Activated CD8-positive, alpha-beta memory T cell treated with anti-CD3 and anti-CD28 coated beads, Interleukin-2, amount 50 U/mL, for 24 hours (primary cell): Measurements from ENCODE around the gene NRIP3.
"Not testable (repeated sequence)": the region's sequence is repeated elsewhere in the genome, so short reads cannot be mapped to it uniquely, and the experiment has no call there.

Experiments used
- DNase-seq: peaks from one replicate; pipeline ENCODE4 v3.0.0-alpha.2; 2020; ENCODE audit errors: extremely low read depth

The NRIP3 gene

GRCh38 chr11:8971924-8972316 lies 31.9 kb downstream of the NRIP3 start:
- DNase-seq: no peak

DNA sequence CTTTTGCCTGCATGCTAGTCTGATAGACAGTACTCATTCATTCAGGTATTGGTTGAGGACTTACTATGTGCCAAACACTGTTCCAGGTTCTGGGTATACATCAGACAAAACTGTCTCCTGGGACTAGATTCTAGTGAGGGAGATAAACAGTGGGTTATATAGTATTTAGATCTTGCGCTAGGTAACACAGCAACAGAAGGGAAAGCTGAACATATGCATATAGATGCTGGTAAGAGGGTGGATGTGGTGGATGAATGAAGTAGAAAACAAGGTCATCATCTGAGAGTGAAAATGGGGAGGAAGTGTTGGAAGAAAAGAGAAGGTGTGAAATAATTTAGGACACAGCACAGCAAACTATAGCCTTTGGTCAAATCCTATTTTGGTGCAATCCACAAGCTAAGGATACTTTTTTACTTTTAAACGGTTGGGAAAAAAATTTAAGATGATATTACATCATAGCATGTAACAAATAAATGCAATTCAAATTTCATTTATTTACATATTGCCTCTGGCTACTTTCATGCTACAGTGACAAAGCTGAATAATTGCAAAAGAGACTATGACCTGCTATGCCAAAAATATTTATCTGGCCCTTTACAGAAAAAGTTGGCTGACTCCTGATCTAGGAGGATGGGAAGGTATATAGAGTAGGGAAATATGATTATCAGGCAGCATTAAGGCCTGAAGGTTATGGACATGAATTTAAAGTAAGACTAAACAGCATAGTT lies 32.4 kb downstream of the NRIP3 start:
- DNase-seq: no peak

DNA sequence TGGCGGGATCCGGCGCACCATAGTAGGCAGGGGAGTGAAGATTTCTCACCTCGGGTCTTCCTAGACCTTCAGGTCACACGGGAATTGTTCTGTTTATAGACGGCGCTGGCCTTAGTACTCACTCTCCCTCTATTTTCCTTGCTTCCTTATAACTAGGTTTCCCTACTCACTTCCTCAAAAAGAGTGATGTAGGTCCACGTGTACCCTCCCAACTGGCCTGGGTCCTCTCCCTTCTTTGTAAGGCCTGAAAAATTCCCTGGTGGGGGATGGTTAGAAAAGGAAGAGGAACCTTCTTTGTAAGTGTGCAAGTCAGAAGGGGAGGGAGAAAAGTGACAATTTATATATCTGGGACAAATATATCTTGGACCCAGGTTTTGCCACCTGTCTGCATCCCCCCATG lies 36.6 kb downstream of the NRIP3 start:
- no peak for DNase-seq

- peak; percentile 65 for DNase-seq
Observed at GRCh38 chr11:8964324-8965320, 39.2 kb downstream of the NRIP3 start, which contains the start of gene TMEM9B. Gene TMEM9B, minus strand, starts transcription at chr11:8964442. Its CDS starts 129 bp downstream, at chr11:8964313.

GRCh38 chr11:8963569-8964323 lies 40.1 kb downstream of the NRIP3 start:
- peak; percentile 48 for DNase-seq

GRCh38 chr11:8962841-8963240 lies 41.0 kb downstream of the NRIP3 start:
- DNase-seq: no peak

DNA sequence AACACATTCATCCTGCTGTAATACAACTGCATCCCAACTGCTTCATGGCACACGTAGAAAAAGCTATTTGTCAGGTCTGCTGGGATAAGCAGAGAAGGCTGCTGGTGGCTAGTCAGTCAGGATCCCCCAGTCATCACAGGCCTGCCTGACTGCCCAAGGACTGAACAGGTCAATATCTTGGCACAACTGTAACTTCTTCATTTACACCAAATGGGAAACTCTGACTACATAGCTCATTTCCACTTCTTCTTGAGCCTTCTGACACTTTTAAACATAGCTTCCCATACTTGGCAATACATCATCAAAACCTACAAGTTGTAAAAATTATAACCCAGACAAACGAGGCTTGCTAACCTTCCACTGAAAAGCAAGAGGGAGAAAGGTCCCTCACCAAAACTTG lies 42.4 kb downstream of the NRIP3 start:
- DNase-seq: no peak

- DNase-seq: no peak
Observed at GRCh38 chr11:8959546-8960166, 44.1 kb downstream of the NRIP3 start.

GRCh38 chr11:8956860-8957259 lies 46.9 kb downstream of the NRIP3 start:
- DNase-seq: no peak

- no peak for DNase-seq
Observed at GRCh38 chr11:8948886-8949285, 54.9 kb downstream of the NRIP3 start.

GRCh38 chr11:8947230-8947943 lies 56.4 kb downstream of the NRIP3 start:
- DNase-seq: no peak

- no peak for DNase-seq
Observed at GRCh38 chr11:8942518-8943066, 61.2 kb downstream of the NRIP3 start, which contains the start of gene ASCL3. Gene ASCL3, minus strand, starts transcription at chr11:8943016. Its CDS starts 4,855 bp downstream, at chr11:8938161.

- DNase-seq: no peak
Observed at GRCh38 chr11:8941341-8942103, 62.3 kb downstream of the NRIP3 start.

DNA sequence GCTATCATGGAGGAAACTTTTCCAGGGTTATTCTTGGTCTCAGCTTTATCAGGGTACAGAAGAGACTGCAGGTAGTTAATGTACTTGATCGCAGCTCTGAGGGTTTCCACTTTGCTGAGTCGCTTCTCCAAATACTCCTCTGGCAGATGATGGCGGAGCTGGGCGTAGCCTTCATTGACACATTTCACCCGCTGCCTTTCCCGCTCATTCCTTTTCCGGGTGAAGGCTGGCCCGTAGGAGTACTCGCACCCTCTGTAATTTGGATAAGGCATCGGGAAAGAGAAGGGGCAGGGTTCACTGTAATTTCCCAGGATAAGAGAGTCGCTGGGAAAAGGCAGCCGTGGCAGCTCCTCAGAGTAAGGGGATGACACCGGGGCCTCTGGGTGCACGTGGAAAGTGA lies 66.1 kb downstream of the NRIP3 start:
- no peak for DNase-seq

DNA sequence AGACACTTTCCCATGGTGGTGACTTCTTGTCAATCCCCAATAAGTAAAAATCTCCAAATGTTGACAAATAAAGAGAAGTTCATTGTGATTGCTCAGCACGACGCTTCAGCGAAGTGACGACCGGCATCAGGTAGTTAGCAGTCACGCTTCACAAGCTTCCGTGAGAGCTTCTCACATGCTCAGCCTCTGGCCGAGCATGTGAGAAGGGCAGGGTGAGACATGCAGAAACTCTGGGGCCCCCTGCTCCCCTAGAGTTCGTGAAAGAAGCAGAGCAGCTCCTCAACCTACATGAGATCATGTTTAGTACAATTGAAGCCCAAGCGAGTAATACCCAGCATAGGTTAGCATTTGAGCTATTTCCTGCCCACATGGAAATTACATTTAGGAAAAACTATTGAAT lies 66.6 kb downstream of the NRIP3 start:
- DNase-seq: no peak

- not testable (repeated sequence) for DNase-seq
Observed at GRCh38 chr11:8935789-8936188, 68.0 kb downstream of the NRIP3 start.

GRCh38 chr11:8934742-8935488 lies 68.9 kb downstream of the NRIP3 start:
- no peak for DNase-seq

GRCh38 chr11:8933931-8934330 lies 69.9 kb downstream of the NRIP3 start:
- DNase-seq: no peak
